ELR (cell line): ENCODE data around the gene IL32.
A peak's percentile ranks its signal among the peaks of the same experiment; 100 is the strongest.

Source experiments
- DNase-seq: peaks from one replicate; pipeline ENCODE4 v3.0.0-alpha.2; 2015; ENCODE audit warnings: low read depth

IL32 gene

GRCh38 chr16:3065069-3065741 is at the start of gene IL32:
Gene IL32, plus strand, starts transcription at chr16:3065640. Its CDS starts 172 bp downstream, at chr16:3065812.
- peak; percentile 82 for DNase-seq

GRCh38 chr16:3015865-3016521 is 49.4 kb upstream of the IL32 start:
- DNase-seq, result no peak

GRCh38 chr16:3017344-3017743 is 48.1 kb upstream of the IL32 start:
- DNase-seq, result no peak

GRCh38 chr16:3017794-3018506 is 47.5 kb upstream of the IL32 start, which contains the start of gene CLDN6:
Gene CLDN6, minus strand, starts transcription at chr16:3018183. Its CDS starts 2,162 bp downstream, at chr16:3016021.
- no peak for DNase-seq

GRCh38 chr16:3019594-3020246 is 45.7 kb upstream of the IL32 start:
- no peak for DNase-seq

- DNase-seq, result peak; percentile 83
Measured at GRCh38 chr16:3020247-3020603, 45.2 kb upstream of the IL32 start, which contains the start of gene TNFRSF12A. Gene TNFRSF12A, plus strand, starts transcription at chr16:3020368. Its CDS starts 30 bp downstream, at chr16:3020398.

GRCh38 chr16:3020604-3021448 is 44.6 kb upstream of the IL32 start:
- peak; percentile 93 for DNase-seq

- DNase-seq, result peak; percentile 97
Measured at GRCh38 chr16:3021449-3022207, 43.8 kb upstream of the IL32 start.

GRCh38 chr16:3022208-3022683 is 43.2 kb upstream of the IL32 start:
- peak; percentile 96 for DNase-seq

- DNase-seq, result no peak
Measured at GRCh38 chr16:3022684-3023414, 42.6 kb upstream of the IL32 start.

- DNase-seq, result peak; percentile 85
Measured at GRCh38 chr16:3023415-3023668, 42.1 kb upstream of the IL32 start.

- peak; percentile 98 for DNase-seq
Measured at GRCh38 chr16:3023669-3024478, 41.6 kb upstream of the IL32 start, which contains the start of the genes HCFC1R1 and THOC6. Gene HCFC1R1, minus strand, starts transcription at chr16:3023942. Its CDS starts 1 bp downstream, at chr16:3023941. Gene THOC6, plus strand, starts transcription at chr16:3024035. Its CDS starts 292 bp downstream, at chr16:3024327.

- DNase-seq, result no peak
Measured at GRCh38 chr16:3025032-3026002, 40.1 kb upstream of the IL32 start.

- no peak for DNase-seq
Measured at GRCh38 chr16:3026003-3026378, 39.4 kb upstream of the IL32 start.

- DNase-seq, result no peak
Measured at GRCh38 chr16:3026609-3027488, 38.6 kb upstream of the IL32 start.

GRCh38 chr16:3027489-3027795 is 38.0 kb upstream of the IL32 start:
- no peak for DNase-seq
